ENCODE results near the gene GLS. TPM values are rescaled to one million over a fixed set of nuclear protein-coding genes. Genes with fewer than 3 reads are reported as not detected.

GLS gene
- polyA plus RNA-seq, 1 experiment, result 206 TPM

GRCh38 chr2:190920085-190920484 lies 39.5 kb downstream of the GLS start:
- Histone ChIP-seq H3K9me3 (ENCODE audit: control insufficient read depth, insufficient read depth, low read length) (no peaks in the 10 kb centered on the region), H3K27ac (ENCODE audit: low read depth, low read length) (no peak overlapping the region), H3K27me3 (ENCODE audit: control insufficient read depth, insufficient read depth, low read length) (no peaks in the 10 kb centered on the region), H3K4me3 (ENCODE audit: low read depth, low read length) (no peak overlapping the region)
- no peak for TF ChIP-seq CTCF (IDR thresholded peaks at IDR 0.05; ENCODE audit: low read depth, low read length)
- CTCF ChIA-PET, result no interaction called here
- POLR2A ChIA-PET, result no interaction called here
- DNase-seq (ENCODE audit: low read depth, low spot score), result no peak

GRCh38 chr2:190922376-190922775 lies 41.8 kb downstream of the GLS start:
- H3K27ac ChIP-seq (ENCODE audit: low read depth, low read length), result no peak overlapping the region
- TF ChIP-seq CTCF (IDR thresholded peaks at IDR 0.05; ENCODE audit: low read depth, low read length), result no peak
- no peak overlapping the region for H3K4me3 ChIP-seq (ENCODE audit: low read depth, low read length)
- POLR2A ChIA-PET, result no interaction called here
- CTCF ChIA-PET, result no interaction called here
- no peaks in the 10 kb centered on the region for H3K27me3 ChIP-seq (ENCODE audit: control insufficient read depth, insufficient read depth, low read length)
- no peaks in the 10 kb centered on the region for H3K9me3 ChIP-seq (ENCODE audit: control insufficient read depth, insufficient read depth, low read length)
- no peak for DNase-seq (ENCODE audit: low read depth, low spot score)

GRCh38 chr2:190927301-190927700 lies 46.7 kb downstream of the GLS start:
- TF ChIP-seq CTCF (IDR thresholded peaks at IDR 0.05; ENCODE audit: low read depth, low read length), result no peak
- H3K9me3 ChIP-seq (ENCODE audit: control insufficient read depth, insufficient read depth, low read length), result no peaks in the 10 kb centered on the region
- H3K27ac ChIP-seq (ENCODE audit: low read depth, low read length), result no peak overlapping the region
- no peak for DNase-seq (ENCODE audit: low read depth, low spot score)
- no peaks in the 10 kb centered on the region for H3K27me3 ChIP-seq (ENCODE audit: control insufficient read depth, insufficient read depth, low read length)
- no peak overlapping the region for H3K4me3 ChIP-seq (ENCODE audit: low read depth, low read length)
- CTCF ChIA-PET, result no interaction called here
- POLR2A ChIA-PET, result no interaction called here

GRCh38 chr2:190929919-190930318 lies 49.3 kb downstream of the GLS start:
- Histone ChIP-seq H3K27ac (ENCODE audit: low read depth, low read length) (no peak overlapping the region), H3K9me3 (ENCODE audit: control insufficient read depth, insufficient read depth, low read length) (no peaks in the 10 kb centered on the region), H3K4me3 (ENCODE audit: low read depth, low read length) (no peak overlapping the region), H3K27me3 (ENCODE audit: control insufficient read depth, insufficient read depth, low read length) (no peaks in the 10 kb centered on the region)
- DNase-seq (ENCODE audit: low read depth, low spot score), result no peak
- TF ChIP-seq CTCF (IDR thresholded peaks at IDR 0.05; ENCODE audit: low read depth, low read length), result no peak
- CTCF ChIA-PET, result no interaction called here
- POLR2A ChIA-PET, result no interaction called here

GRCh38 chr2:190930411-190930810 lies 49.8 kb downstream of the GLS start:
- Histone ChIP-seq H3K9me3 (ENCODE audit: control insufficient read depth, insufficient read depth, low read length) (no peaks in the 10 kb centered on the region), H3K27me3 (ENCODE audit: control insufficient read depth, insufficient read depth, low read length) (no peaks in the 10 kb centered on the region), H3K27ac (ENCODE audit: low read depth, low read length) (no peak overlapping the region), H3K4me3 (ENCODE audit: low read depth, low read length) (no peak overlapping the region)
- DNase-seq (ENCODE audit: low read depth, low spot score), result no peak
- CTCF ChIA-PET, result interaction anchor here (0.9 kb wide), 1 partner anchor 30 kb away, joined by 4 read pairs; no protein-coding TSS in a partner anchor
- TF ChIP-seq CTCF (IDR thresholded peaks at IDR 0.05; ENCODE audit: low read depth, low read length), result no peak
- POLR2A ChIA-PET, result no interaction called here
